H1 (cell line): ENCODE data around the gene RAB7B. TPM values are rescaled to one million over a fixed set of nuclear protein-coding genes. Genes with fewer than 3 reads are reported as not detected.

Source experiments
- CTCF ChIA-PET: fragments of 300-600 bp; sonication (Branson Sonifier 250); formaldehyde crosslinking; loops from one replicate; lab custom pipeline; 2021; ENCODE audit not compliant: partially characterized antibody; lab: Charles Lee
- POLR2A ChIA-PET: fragments of 300-600 bp; sonication (Branson Sonifier 250); formaldehyde crosslinking; loops from one replicate; lab custom pipeline; 2021; ENCODE audit warnings: inconsistent platforms; ENCODE audit not compliant: partially characterized antibody; lab: Charles Lee
- DNase-seq, 2 experiments: peaks; one replicate each; pipeline versions ENCODE4 v3.0.0 to v3.0.0-alpha.2; 2010 to 2022; ENCODE audit warnings: low spot score in 2 of 2, low read depth in 1 of 2, mixed read lengths in 1 of 2
- FAIRE-seq: peaks from 2 replicates; lab custom pipeline; 2011; peaks lifted over from hg19 to GRCh38; lab: Jason Lieb, UNC
- H2AFZ ChIP-seq: 2 replicates; pipeline ENCODE4 v1.8.1; 2012; ENCODE audit warnings: low read length, inconsistent platforms
- H2AK5ac ChIP-seq: 2 replicates; pipeline ENCODE4 v1.6.1; 2013; ENCODE audit warnings: low read depth, low read length
- H2BK120ac ChIP-seq: replicated peaks from 2 replicates; pipeline ENCODE3; 2013; ENCODE audit warnings: low read depth, low read length, inconsistent platforms
- H2BK12ac ChIP-seq: 2 replicates; pipeline ENCODE4 v1.6.1; 2013; ENCODE audit warnings: low read depth, low read length
- H2BK15ac ChIP-seq: 2 replicates; pipeline ENCODE4 v1.6.1; 2013; ENCODE audit warnings: low read length
- H2BK20ac ChIP-seq: 2 replicates; pipeline ENCODE4 v1.6.1; 2013; ENCODE audit warnings: low read length
- H2BK5ac ChIP-seq: 2 replicates; pipeline ENCODE4 v1.6.1; 2013; ENCODE audit warnings: low read depth, low read length
- H3K14ac ChIP-seq: 2 replicates; pipeline ENCODE4 v1.6.1; 2013; ENCODE audit warnings: inconsistent platforms; ENCODE audit not compliant: insufficient read length
- H3K18ac ChIP-seq: 2 replicates; pipeline ENCODE4 v1.6.1; 2013; ENCODE audit warnings: low read length; ENCODE audit errors: extremely low read depth
- H3K23ac ChIP-seq: 2 replicates; pipeline ENCODE4 v1.6.1; 2013; ENCODE audit warnings: inconsistent platforms; ENCODE audit not compliant: insufficient read length
- H3K23me2 ChIP-seq: 2 replicates; pipeline ENCODE4 v1.6.1; 2013; ENCODE audit warnings: low read depth, low read length
- H3K27ac ChIP-seq: 2 replicates; pipeline ENCODE4 v1.6.1; 2011; ENCODE audit warnings: low read depth, low read length, inconsistent platforms
- H3K27me3 ChIP-seq, 4 experiments: replicated peaks in 1 of 4; 1 replicate in 1 of 4; 2 replicates in 3 of 4; pipeline versions ENCODE4 v1.6.1 to v1.8.1; 2011 to 2013; ENCODE audit warnings: low read length in 3 of 4, mild to moderate bottlenecking in 3 of 4, inconsistent platforms in 2 of 4, mixed read lengths in 2 of 4, moderate library complexity in 1 of 4; ENCODE audit not compliant: control insufficient read depth in 3 of 4, insufficient read depth in 3 of 4; ENCODE audit errors: extremely low read depth in 1 of 4
- H3K36me3 ChIP-seq, 4 experiments: 2 replicates each; pipeline versions ENCODE4 v1.6.1 to v1.8.1; 2011 to 2013; ENCODE audit warnings: mild to moderate bottlenecking in 4 of 4, low read length in 3 of 4, moderate library complexity in 2 of 4, control low read depth in 1 of 4, inconsistent platforms in 1 of 4; ENCODE audit not compliant: insufficient read depth in 4 of 4, control insufficient read depth in 2 of 4
- H3K4ac ChIP-seq: replicated peaks from 2 replicates; pipeline ENCODE3; 2013; ENCODE audit warnings: low read length, low read depth, mixed read lengths, inconsistent platforms; ENCODE audit not compliant: insufficient read length
- H3K4me1 ChIP-seq, 4 experiments: replicated peaks in 1 of 4; 1 replicate in 1 of 4; 2 replicates in 3 of 4; pipeline versions ENCODE4 v1.6.1 to v1.8.1; 2011 to 2013; ENCODE audit warnings: low read length in 3 of 4, inconsistent platforms in 2 of 4, mixed read lengths in 1 of 4; ENCODE audit not compliant: insufficient read depth in 4 of 4, control insufficient read depth in 3 of 4
- H3K4me2 ChIP-seq, 2 experiments: 2 replicates each; pipeline versions ENCODE4 v1.6.1 to v1.8.1; 2011 to 2013; ENCODE audit warnings: low read depth in 2 of 2, low read length in 2 of 2, control low read depth in 1 of 2, inconsistent platforms in 1 of 2, mild to moderate bottlenecking in 1 of 2; ENCODE audit not compliant: insufficient read depth in 1 of 2
- H3K4me3 ChIP-seq, 4 experiments: fragments of 200-600, 300-600 bp in 1 of 4; sonication (generic), shearing (Covaris generic), sonication (Bioruptor Twin) in 1 of 4; 2 replicates each; pipeline versions ENCODE4 v1.5.1 to v1.8.1; 2011 to 2016; ENCODE audit warnings: low read length in 4 of 4, low read depth in 3 of 4, control low read depth in 2 of 4, inconsistent platforms in 2 of 4, mild to moderate bottlenecking in 2 of 4, mixed read lengths in 1 of 4, moderate library complexity in 1 of 4; ENCODE audit not compliant: insufficient read depth in 2 of 4; ENCODE audit errors: extremely low read depth in 1 of 4
- H3K56ac ChIP-seq: replicated peaks from 2 replicates; pipeline ENCODE3; 2013; ENCODE audit warnings: low read depth, mild to moderate bottlenecking, mixed read lengths, low read length, inconsistent platforms; ENCODE audit not compliant: insufficient read length
- H3K79me1 ChIP-seq: 2 replicates; pipeline ENCODE4 v1.6.1; 2013; ENCODE audit warnings: low read depth, low read length, control low read depth
- H3K79me2 ChIP-seq, 2 experiments: 2 replicates each; pipeline versions ENCODE4 v1.6.1 to v1.8.1; 2012 to 2013; ENCODE audit warnings: low read length in 2 of 2, mild to moderate bottlenecking in 2 of 2, inconsistent platforms in 1 of 2; ENCODE audit not compliant: insufficient read depth in 2 of 2, control insufficient read depth in 1 of 2
- H3K9ac ChIP-seq, 4 experiments: replicated peaks in 1 of 4; 1 replicate in 1 of 4; 2 replicates in 3 of 4; pipeline versions ENCODE4 v1.6.1 to v1.8.1; 2011 to 2013; ENCODE audit warnings: low read depth in 3 of 4, low read length in 3 of 4, control low read depth in 2 of 4, mild to moderate bottlenecking in 2 of 4, moderate library complexity in 2 of 4, inconsistent platforms in 1 of 4; ENCODE audit errors: extremely low read depth in 1 of 4
- H3K9me3 ChIP-seq, 2 experiments: 2 replicates each; pipeline versions ENCODE4 v1.6.1 to v1.8.1; 2012 to 2013; ENCODE audit warnings: mild to moderate bottlenecking in 2 of 2, moderate library complexity in 2 of 2, control low read depth in 1 of 2, inconsistent platforms in 1 of 2, low read depth in 1 of 2, low read length in 1 of 2, mixed read lengths in 1 of 2; ENCODE audit not compliant: insufficient read depth in 2 of 2
- H4K20me1 ChIP-seq, 2 experiments: replicated peaks in 1 of 2; 2 replicates each; pipeline versions ENCODE3 to v1.8.1; 2011 to 2013; ENCODE audit warnings: inconsistent platforms in 2 of 2, low read length in 2 of 2, mild to moderate bottlenecking in 1 of 2; ENCODE audit not compliant: insufficient read depth in 2 of 2, control insufficient read depth in 1 of 2
- H4K5ac ChIP-seq: 2 replicates; pipeline ENCODE4 v1.6.1; 2013; ENCODE audit warnings: low read length, low read depth, mixed read lengths, inconsistent platforms; ENCODE audit not compliant: insufficient read length
- H4K8ac ChIP-seq: 2 replicates; pipeline ENCODE4 v1.8.0; 2013; ENCODE audit warnings: mild to moderate bottlenecking, moderate library complexity, low read length, inconsistent platforms; ENCODE audit not compliant: insufficient read depth; ENCODE audit errors: extremely low read depth
- H4K91ac ChIP-seq: replicated peaks from 2 replicates; pipeline ENCODE3; 2013; ENCODE audit warnings: low read length, mixed read lengths, inconsistent platforms; ENCODE audit not compliant: insufficient read length
- HDAC6 ChIP-seq: IDR thresholded peaks from one replicate; pipeline ENCODE4 v1.7.1; 2012; ENCODE audit warnings: low read depth, mild to moderate bottlenecking, inconsistent platforms, low read length, moderate library complexity
- JUND ChIP-seq: IDR thresholded peaks from 2 replicates; pipeline ENCODE4 v1.6.1; 2011; ENCODE audit warnings: mild to moderate bottlenecking, improper control_type of control experiment, low read length
- SP2 ChIP-seq: IDR thresholded peaks from 2 replicates; pipeline ENCODE4 v1.6.1; 2012; ENCODE audit warnings: mild to moderate bottlenecking, low read length, inconsistent platforms
- WGBS, 2 experiments: shearing (Covaris generic) in 1 of 2; methylation state at CpG; one replicate each; pipeline versions ENCODE4 v1.1.6 to v1.1.7; 2013 to 2015; ENCODE audit warnings: low lambda C conversion rate in 2 of 2, mixed read lengths in 2 of 2, inconsistent platforms in 1 of 2, low coverage in 1 of 2, missing lambda C conversion rate in 1 of 2; ENCODE audit not compliant: insufficient replicate concordance in 2 of 2, insufficient coverage in 1 of 2, insufficient read length in 1 of 2; ENCODE audit errors: extremely low coverage in 1 of 2, missing lambda C conversion rate in 1 of 2; 5-methylcytosine and 5-hydroxymethylcytosine counted together
- polyA plus RNA-seq, 7 experiments: library from polyadenylated mRNA; depleted of rRNA in 3 of 7; stranded (reverse) in 5 of 7; unstranded in 2 of 7; fragments of >200 nt in 5 of 7; fragments of 200-250 nt in 2 of 7; gene quantifications; 1 replicate in 5 of 7; 2 replicates in 1 of 7; 4 replicates in 1 of 7; pipeline versions ENCODE4 v1.2.1 to v1.2.3, GENCODE V29; 2011 to 2013; ENCODE audit warnings: missing spikeins in 2 of 7, mixed read lengths in 2 of 7
- total RNA-seq: library from RNA; stranded (reverse); fragmentation: NEBNext Ultra II Directional; extraction: Animal tissue kit (Norgen Biotek cat#: 25700); gene quantifications from 2 replicates; pipeline ENCODE4 v1.2.1, GENCODE V29; 2021
- TF ChIP-seq, protein P1 (sequence below): IDR thresholded peaks from 2 replicates; pipeline ENCODE4 v1.6.1; 2011; ENCODE audit warnings: low read depth, mild to moderate bottlenecking, low read length; ENCODE audit not compliant: insufficient read depth

Gene RAB7B
- total and polyA plus RNA-seq, 2 of the 8 experiments (the other 6 are each of a cell fraction or from before 2014, with no cell fraction given), result 0.05 TPM; not detected in 1

DNA sequence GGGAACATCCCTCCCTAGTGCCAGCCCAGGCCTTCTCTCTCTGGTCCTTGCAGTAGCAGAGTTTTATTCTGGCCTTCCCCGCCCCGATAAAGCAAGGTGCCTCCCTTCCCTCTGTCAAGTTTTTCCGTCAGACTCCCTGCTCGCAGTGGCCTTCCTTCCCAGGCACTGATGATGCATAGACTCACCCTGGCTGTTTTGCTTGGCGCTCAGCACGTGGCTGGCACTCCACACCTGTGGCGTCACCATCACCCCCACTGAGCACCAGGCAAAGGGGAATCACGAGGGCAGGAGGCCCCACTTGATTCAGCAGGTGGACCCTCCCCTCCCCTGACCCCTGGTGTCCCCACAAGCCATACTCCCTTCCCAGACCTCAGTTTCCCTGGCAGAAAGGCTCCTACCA is 67.3 kb downstream of the RAB7B start:
- CTCF ChIA-PET, result interaction anchor here (1.1 to 1.3 kb wide), 2 partner anchors 17 to 41 kb away, joined by 3 to 4 read pairs; no protein-coding TSS in a partner anchor
- Histone ChIP-seq H2BK5ac (no peak overlapping the region), H3K23ac (no peak overlapping the region), H2BK15ac (no peak overlapping the region), H3K23me2 (no peaks in the 10 kb centered on the region; the same call in 1 of the 2 replicates), H4K5ac (no peak overlapping the region), H3K27me3 (no peaks in the 10 kb centered on the region; a peak in 1 of 7 replicates), H3K14ac (no peak overlapping the region), H3K4ac (no peak overlapping the region), H3K79me1 (no peaks in the 10 kb centered on the region), H3K27ac (no peak overlapping the region), H3K18ac (no peak overlapping the region), H3K4me2 (no peak overlapping the region), H4K91ac (peak overlapping the region; percentile 22), H3K9me3 (no peaks in the 10 kb centered on the region), H2BK12ac (peak overlapping the region; percentile 14; the same call in 1 of the 2 replicates), H2BK20ac (0 out of 2 replicates have a peak overlapping the region, but pooled peaks have one; percentile 34), H2AK5ac (0 out of 2 replicates have a peak overlapping the region, but pooled peaks have one; percentile 75), H2BK120ac (no peak overlapping the region), H3K4me1 (peaks cover 9 to 22% (median 15%) of the 10 kb centered on the region in 4 experiments), H3K79me2 (no peaks in the 10 kb centered on the region), H4K20me1 (no peaks in the 10 kb centered on the region), H2AFZ (no peak overlapping the region), H3K36me3 (no peaks in the 10 kb centered on the region), H3K9ac (no peak overlapping the region), H3K4me3 (no peak overlapping the region), H3K56ac (no peak overlapping the region), H4K8ac (no peak overlapping the region; the same call in 1 of the 2 replicates)
- TF ChIP-seq HDAC6 (no peak), JUND (no peak), SP2 (no peak)
- TF ChIP-seq, protein P1, sequence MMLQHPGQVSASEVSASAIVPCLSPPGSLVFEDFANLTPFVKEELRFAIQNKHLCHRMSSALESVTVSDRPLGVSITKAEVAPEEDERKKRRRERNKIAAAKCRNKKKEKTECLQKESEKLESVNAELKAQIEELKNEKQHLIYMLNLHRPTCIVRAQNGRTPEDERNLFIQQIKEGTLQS, result no peak
- DNase-seq, result no peak
- WGBS, 2 experiments, result 89% methylated on average over 3 of the region's 8 CpGs; no CpG with 5 or more reads in 1 of the 2 experiments
- FAIRE-seq, result no peak
- POLR2A ChIA-PET, result no interaction called here
